Trophoblast cell (in vitro differentiated cells and primary cell): ENCODE data around the gene MCAT. TPM values are rescaled to one million over a fixed set of nuclear protein-coding genes. Genes with fewer than 3 reads are reported as not detected.

Experiments used
- DNase-seq, 2 donors: peaks; one replicate each; pipeline ENCODE4 v3.0.0-alpha.2; 2016
- H2AFZ ChIP-seq: 2 replicates; pipeline ENCODE4 v1.6.1; 2013; ENCODE audit warnings: low read length, moderate library complexity, mild to moderate bottlenecking; ENCODE audit not compliant: insufficient read depth, poor library complexity
- H2AK5ac ChIP-seq: 2 replicates; pipeline ENCODE4 v1.6.1; 2013; ENCODE audit warnings: mild to moderate bottlenecking, low read length
- H2BK120ac ChIP-seq: 2 replicates; pipeline ENCODE4 v1.6.1; 2013; ENCODE audit warnings: low read length, mild to moderate bottlenecking, moderate library complexity; ENCODE audit not compliant: insufficient read depth, poor library complexity
- H2BK12ac ChIP-seq: 2 replicates; pipeline ENCODE4 v1.6.1; 2013; ENCODE audit warnings: mild to moderate bottlenecking, low read length, moderate library complexity
- H2BK5ac ChIP-seq: 2 replicates; pipeline ENCODE4 v1.6.1; 2013; ENCODE audit warnings: low read length, low read depth, moderate library complexity, mild to moderate bottlenecking; ENCODE audit not compliant: poor library complexity
- H3K14ac ChIP-seq: 2 replicates; pipeline ENCODE4 v1.6.1; 2013; ENCODE audit warnings: mild to moderate bottlenecking, low read length
- H3K18ac ChIP-seq: 2 replicates; pipeline ENCODE4 v1.6.1; 2013; ENCODE audit warnings: mild to moderate bottlenecking, low read length
- H3K23ac ChIP-seq: 2 replicates; pipeline ENCODE4 v1.6.1; 2013; ENCODE audit warnings: low read length
- H3K27ac ChIP-seq: 2 replicates; pipeline ENCODE4 v1.5.1; 2013; ENCODE audit warnings: low read depth, mild to moderate bottlenecking, inconsistent platforms, low read length, moderate library complexity
- H3K27me3 ChIP-seq: 2 replicates; pipeline ENCODE4 v1.6.1; 2013; ENCODE audit warnings: inconsistent platforms, mild to moderate bottlenecking, low read length, moderate library complexity; ENCODE audit not compliant: insufficient read depth
- H3K36me3 ChIP-seq, 2 experiments: 1 replicate in 1 of 2; 2 replicates in 1 of 2; pipeline ENCODE4 v1.6.1; 2013; ENCODE audit warnings: low read length in 2 of 2, mild to moderate bottlenecking in 2 of 2, moderate library complexity in 1 of 2; ENCODE audit not compliant: insufficient read depth in 2 of 2, control insufficient read depth in 1 of 2
- H3K4ac ChIP-seq: 2 replicates; pipeline ENCODE4 v1.6.1; 2013; ENCODE audit warnings: low read depth, mild to moderate bottlenecking, low read length, moderate library complexity
- H3K4me1 ChIP-seq, 2 experiments: 1 replicate in 1 of 2; 2 replicates in 1 of 2; pipeline ENCODE4 v1.6.1; 2013; ENCODE audit warnings: low read length in 2 of 2, mild to moderate bottlenecking in 2 of 2, moderate library complexity in 1 of 2; ENCODE audit not compliant: insufficient read depth in 2 of 2, control insufficient read depth in 1 of 2
- H3K4me2 ChIP-seq: 2 replicates; pipeline ENCODE4 v1.6.1; 2013; ENCODE audit warnings: inconsistent platforms, mild to moderate bottlenecking, low read length, moderate library complexity
- H3K4me3 ChIP-seq: 2 replicates; pipeline ENCODE4 v1.5.1; 2013; ENCODE audit warnings: mild to moderate bottlenecking, low read depth, low read length, inconsistent platforms
- H3K79me1 ChIP-seq: one replicate; pipeline ENCODE4 v1.6.1; 2013; ENCODE audit warnings: low read length
- H3K79me2 ChIP-seq: 2 replicates; pipeline ENCODE4 v1.6.1; 2013; ENCODE audit warnings: low read length, mild to moderate bottlenecking; ENCODE audit not compliant: control insufficient read depth, insufficient read depth, poor library complexity
- H3K9ac ChIP-seq: 2 replicates; pipeline ENCODE4 v1.6.1; 2013; ENCODE audit warnings: mild to moderate bottlenecking, low read length
- H3K9me3 ChIP-seq: 2 replicates; pipeline ENCODE4 v1.6.1; 2013; ENCODE audit warnings: low read depth, mild to moderate bottlenecking, control low read depth, inconsistent platforms, low read length; ENCODE audit not compliant: insufficient read depth
- H4K12ac ChIP-seq: 2 replicates; pipeline ENCODE4 v1.6.1; 2013; ENCODE audit warnings: low read depth, mild to moderate bottlenecking, low read length, moderate library complexity
- H4K8ac ChIP-seq: 2 replicates; pipeline ENCODE4 v1.6.1; 2013; ENCODE audit warnings: low read depth, mild to moderate bottlenecking, low read length, moderate library complexity
- H4K91ac ChIP-seq: one replicate; pipeline ENCODE4 v1.6.1; 2013; ENCODE audit warnings: low read depth, mild to moderate bottlenecking, low read length, moderate library complexity
- WGBS: extraction: QIAGEN DNeasy Blood & Tissue Kit; methylation state at CpG from one replicate; pipeline ENCODE4 v1.1.7; 2013; ENCODE audit warnings: missing lambda C conversion rate; ENCODE audit not compliant: insufficient read length, insufficient coverage; ENCODE audit errors: extremely low coverage; 5-methylcytosine and 5-hydroxymethylcytosine counted together
- polyA plus RNA-seq: library from polyadenylated mRNA; stranded (reverse); fragments of 200-250 nt; gene quantifications from 2 replicates; pipeline ENCODE4 v1.2.3, GENCODE V29; 2013

MCAT gene, protein sequence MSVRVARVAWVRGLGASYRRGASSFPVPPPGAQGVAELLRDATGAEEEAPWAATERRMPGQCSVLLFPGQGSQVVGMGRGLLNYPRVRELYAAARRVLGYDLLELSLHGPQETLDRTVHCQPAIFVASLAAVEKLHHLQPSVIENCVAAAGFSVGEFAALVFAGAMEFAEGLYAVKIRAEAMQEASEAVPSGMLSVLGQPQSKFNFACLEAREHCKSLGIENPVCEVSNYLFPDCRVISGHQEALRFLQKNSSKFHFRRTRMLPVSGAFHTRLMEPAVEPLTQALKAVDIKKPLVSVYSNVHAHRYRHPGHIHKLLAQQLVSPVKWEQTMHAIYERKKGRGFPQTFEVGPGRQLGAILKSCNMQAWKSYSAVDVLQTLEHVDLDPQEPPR
- 10.1 and 11.0 TPM in 2 replicates for polyA plus RNA-seq

DNA sequence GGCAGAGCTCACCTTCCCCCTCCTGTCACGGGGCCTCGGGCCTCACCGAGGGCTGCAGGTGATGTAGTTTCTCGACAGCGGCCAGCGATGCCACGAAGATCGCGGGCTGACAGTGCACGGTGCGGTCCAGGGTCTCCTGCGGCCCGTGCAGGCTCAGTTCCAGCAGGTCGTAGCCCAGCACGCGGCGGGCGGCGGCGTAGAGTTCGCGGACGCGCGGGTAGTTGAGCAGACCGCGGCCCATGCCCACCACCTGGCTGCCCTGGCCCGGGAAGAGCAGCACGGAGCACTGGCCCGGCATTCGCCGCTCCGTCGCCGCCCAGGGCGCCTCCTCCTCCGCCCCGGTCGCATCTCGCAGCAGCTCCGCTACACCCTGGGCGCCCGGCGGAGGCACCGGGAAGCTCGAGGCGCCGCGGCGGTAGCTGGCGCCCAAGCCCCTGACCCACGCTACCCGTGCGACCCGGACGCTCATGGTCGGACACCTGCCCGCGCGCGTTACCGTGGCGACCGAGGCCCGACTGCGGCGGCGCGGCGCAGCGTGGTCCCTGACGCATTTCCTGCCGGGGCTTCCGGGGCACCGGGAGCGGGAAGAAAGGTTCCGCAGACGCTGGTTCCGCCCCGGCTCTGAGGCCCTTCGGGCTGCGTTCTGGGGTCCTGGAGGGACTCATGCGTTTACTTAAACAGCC lies at the start of gene MCAT:
TSS of gene MCAT (minus strand) at position 519 of the 683 bp plus-strand sequence. CDS start at position 469, 50 bp downstream.
- Histone ChIP-seq H3K14ac (peak within 1 kb of the TSS; percentile 90), H2AFZ (peak within 1 kb of the TSS; percentile 98), H3K36me3 (peaks cover 13 to 28% of the 10 kb centered on the region in 2 experiments), H4K12ac (peak within 1 kb of the TSS; percentile 92), H3K4ac (peak within 1 kb of the TSS; percentile 76), H3K79me2 (peaks cover 3% of the 10 kb centered on the region), H3K4me3 (peak within 1 kb of the TSS; percentile 91), H3K79me1 (peaks cover 7% of the 10 kb centered on the region), H4K91ac (peak within 1 kb of the TSS; percentile 83), H3K4me1 (peaks cover 2 to 9% of the 10 kb centered on the region in 2 experiments), H2BK5ac (peak within 1 kb of the TSS; percentile 1), H3K4me2 (peak within 1 kb of the TSS; percentile 79), H2BK120ac (peak within 1 kb of the TSS; percentile 18), H3K9me3 (no peaks in the 10 kb centered on the region), H3K27ac (no peak within 1 kb of the TSS), H2AK5ac (peak within 1 kb of the TSS; percentile 86), H3K9ac (peak within 1 kb of the TSS; percentile 17), H3K23ac (no peak within 1 kb of the TSS), H4K8ac (peak within 1 kb of the TSS; percentile 91), H3K18ac (peak within 1 kb of the TSS; percentile 92), H2BK12ac (no peak within 1 kb of the TSS), H3K27me3 (no peaks in the 10 kb centered on the region)
- peak; percentile 54 to 79 for DNase-seq
- no CpG with 5 or more reads among the region's 83 CpGs for WGBS

DNA sequence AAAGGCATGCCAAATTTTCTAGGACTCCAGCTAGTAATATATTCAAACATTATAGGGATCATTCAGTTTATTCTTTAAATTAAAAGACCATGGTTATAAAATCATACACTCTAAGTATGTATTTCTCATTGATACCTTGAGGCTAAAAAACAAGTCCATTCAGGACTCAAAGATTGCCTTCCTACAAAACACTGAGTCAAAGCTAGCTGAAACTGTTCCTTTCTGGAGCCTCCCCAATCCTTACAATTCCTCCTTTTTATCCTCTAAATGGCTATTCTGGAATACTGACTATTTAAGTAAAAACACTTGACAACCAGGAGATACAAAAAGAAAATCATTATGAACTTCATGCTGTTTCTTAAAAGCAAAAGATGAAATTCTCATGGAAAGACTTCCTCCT lies 48.6 kb upstream of the MCAT start:
- Histone ChIP-seq H2AK5ac (no peak overlapping the region), H3K9ac (no peak overlapping the region), H3K79me1 (peaks cover 4% of the 10 kb centered on the region), H2BK12ac (no peak overlapping the region), H3K4me3 (no peak overlapping the region), H3K27me3 (no peaks in the 10 kb centered on the region), H3K4me1 (no peaks in the 10 kb centered on the region), H4K8ac (no peak overlapping the region), H3K23ac (no peak overlapping the region), H3K18ac (no peak overlapping the region), H4K91ac (no peak overlapping the region), H3K14ac (no peak overlapping the region), H2BK120ac (no peak overlapping the region), H2BK5ac (no peak overlapping the region), H3K27ac (no peak overlapping the region), H3K4ac (no peak overlapping the region), H3K36me3 (no peaks in the 10 kb centered on the region), H3K9me3 (peaks cover 2% of the 10 kb centered on the region), H2AFZ (no peak overlapping the region), H3K79me2 (peaks cover 3% of the 10 kb centered on the region), H3K4me2 (no peak overlapping the region), H4K12ac (no peak overlapping the region)
- no peak for DNase-seq

DNA sequence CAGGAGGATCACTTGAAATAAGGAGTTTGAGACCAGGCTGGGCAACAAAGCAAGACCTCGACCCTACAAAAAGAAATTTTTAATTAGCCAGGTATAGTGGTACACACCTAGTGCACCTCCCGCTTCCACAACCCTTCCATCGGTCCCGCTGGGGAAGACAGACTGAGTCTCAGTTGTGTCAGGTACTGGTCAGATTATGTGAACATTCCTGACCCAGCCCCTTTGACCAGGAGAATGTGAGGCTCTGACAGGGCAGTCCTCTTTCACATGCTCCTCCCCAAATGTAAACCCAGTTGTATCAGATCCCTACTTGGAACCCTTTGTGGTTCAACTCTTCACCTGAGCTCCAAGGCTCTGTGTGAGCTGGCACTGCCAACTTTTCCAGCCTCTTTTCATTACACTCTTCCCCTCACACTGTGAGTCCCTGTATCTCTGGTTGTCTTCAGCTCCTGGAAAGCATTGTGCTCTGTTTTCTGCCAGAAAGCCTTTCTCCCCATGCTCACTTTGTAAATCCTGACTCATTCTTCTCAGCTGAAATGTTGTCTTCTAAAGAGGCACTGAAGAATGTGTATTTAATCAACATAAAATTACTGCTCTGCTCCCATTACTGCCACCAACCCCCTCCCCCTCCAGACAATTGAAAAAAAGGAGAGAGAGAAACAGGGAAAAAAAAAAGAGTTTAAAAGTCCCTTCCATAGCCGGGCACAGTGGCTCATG lies 45.8 kb upstream of the MCAT start:
- Histone ChIP-seq H2BK5ac (no peak overlapping the region), H3K36me3 (no peaks in the 10 kb centered on the region), H3K18ac (no peak overlapping the region), H4K8ac (no peak overlapping the region), H4K12ac (no peak overlapping the region), H3K27me3 (no peaks in the 10 kb centered on the region), H3K27ac (no peak overlapping the region), H3K4me2 (no peak overlapping the region), H3K9ac (no peak overlapping the region), H2AK5ac (no peak overlapping the region), H3K9me3 (peaks cover 2% of the 10 kb centered on the region), H2BK12ac (no peak overlapping the region), H3K23ac (no peak overlapping the region), H3K4me1 (peaks cover 6 to 8% of the 10 kb centered on the region in 2 experiments), H2AFZ (no peak overlapping the region), H3K14ac (no peak overlapping the region), H3K79me2 (peaks cover 9% of the 10 kb centered on the region), H3K79me1 (peaks cover 9% of the 10 kb centered on the region), H2BK120ac (no peak overlapping the region), H4K91ac (no peak overlapping the region), H3K4ac (no peak overlapping the region), H3K4me3 (no peak overlapping the region)
- no peak for DNase-seq
- no CpG with 5 or more reads among the region's 5 CpGs for WGBS
